Measurements from ENCODE around the gene UGGT2.

- TF ChIP-seq EZH2phosphoT487 (IDR thresholded peaks at IDR 0.05; ENCODE audit: borderline replicate concordance, low read length) = no peak
- peak; percentile 81 for TF ChIP-seq CTCF (IDR thresholded peaks at IDR 0.05; ENCODE audit: low read depth, low read length, poor library complexity, severe bottlenecking)
Measured at GRCh38 chr13:96075953-96076543, 22.8 kb upstream of the UGGT2 start.

All from DOHH2 (cell line).